ENCODE measurements around the gene MRPS35. TPM values are rescaled to one million over a fixed set of nuclear protein-coding genes. Genes with fewer than 3 reads are reported as not detected.
"Not testable (repeated sequence)": the region's sequence is repeated elsewhere in the genome, so short reads cannot be mapped to it uniquely, and the experiment has no call there.

Gene MRPS35
- total RNA-seq, 1 experiment from 2014 or later: 43.5 TPM

DNA sequence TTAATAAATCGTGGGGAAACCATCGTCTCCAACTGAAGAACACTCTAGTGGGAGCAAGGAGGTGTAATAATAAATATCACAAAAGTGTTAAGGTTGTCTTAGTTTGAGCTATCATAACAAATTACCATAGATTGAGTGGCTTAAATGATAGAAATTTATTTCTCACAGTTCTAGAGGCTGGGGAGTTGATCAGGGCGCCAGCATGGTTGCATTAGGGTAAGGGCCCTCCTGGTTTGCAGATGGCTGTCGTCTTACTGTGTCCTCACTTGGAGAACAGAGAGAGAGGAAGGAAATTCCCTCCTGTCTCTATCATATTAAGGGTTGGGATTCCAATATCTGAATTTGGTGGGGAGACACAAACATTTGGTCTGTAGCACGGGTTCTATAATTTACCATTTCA, 33.0 kb downstream of the MRPS35 start:
- POLR2A ChIA-PET: no interaction called here
- ATAC-seq: no peak

GRCh38 chr12:27745734-27746133, 35.1 kb downstream of the MRPS35 start:
- H3K4me1 Mint-ChIP-seq, POLR2A ChIA-PET: not testable (repeated sequence)

More for the DNA sequence above, 33.0 kb downstream of the MRPS35 start:
- Mint-ChIP-seq H3K4me1 (no peaks in the 10 kb centered on the region), H3K4me3 (no peak overlapping the region), H3K9me3 (no peaks in the 10 kb centered on the region), H3K36me3 (peaks cover 33% of the 10 kb centered on the region), H3K27me3 (ENCODE audit: low read depth) (no peaks in the 10 kb centered on the region), H3K27ac (no peak overlapping the region)
- TF ChIP-seq NR1H2 (CRISPR knock-in tag; IDR thresholded peaks at IDR 0.05): no peak
- no peak for TF ChIP-seq ZNF671 (CRISPR knock-in tag; IDR thresholded peaks at IDR 0.05)
- TF ChIP-seq CREB1 (CRISPR knock-in tag; IDR thresholded peaks at IDR 0.05): no peak
- no peak for TF ChIP-seq ZNF232 (CRISPR knock-in tag; IDR thresholded peaks at IDR 0.05)
- no peak for TF ChIP-seq ATF3 (CRISPR knock-in tag; conservative IDR thresholded peaks at IDR 0.05)
- TF ChIP-seq NFATC4 (CRISPR knock-in tag; IDR thresholded peaks at IDR 0.05): no peak
- TF ChIP-seq ZNF138 (CRISPR knock-in tag; conservative IDR thresholded peaks at IDR 0.05): no peak
- no peak for TF ChIP-seq GTF2I (CRISPR knock-in tag; conservative IDR thresholded peaks at IDR 0.05)
- TF ChIP-seq, protein P1, sequence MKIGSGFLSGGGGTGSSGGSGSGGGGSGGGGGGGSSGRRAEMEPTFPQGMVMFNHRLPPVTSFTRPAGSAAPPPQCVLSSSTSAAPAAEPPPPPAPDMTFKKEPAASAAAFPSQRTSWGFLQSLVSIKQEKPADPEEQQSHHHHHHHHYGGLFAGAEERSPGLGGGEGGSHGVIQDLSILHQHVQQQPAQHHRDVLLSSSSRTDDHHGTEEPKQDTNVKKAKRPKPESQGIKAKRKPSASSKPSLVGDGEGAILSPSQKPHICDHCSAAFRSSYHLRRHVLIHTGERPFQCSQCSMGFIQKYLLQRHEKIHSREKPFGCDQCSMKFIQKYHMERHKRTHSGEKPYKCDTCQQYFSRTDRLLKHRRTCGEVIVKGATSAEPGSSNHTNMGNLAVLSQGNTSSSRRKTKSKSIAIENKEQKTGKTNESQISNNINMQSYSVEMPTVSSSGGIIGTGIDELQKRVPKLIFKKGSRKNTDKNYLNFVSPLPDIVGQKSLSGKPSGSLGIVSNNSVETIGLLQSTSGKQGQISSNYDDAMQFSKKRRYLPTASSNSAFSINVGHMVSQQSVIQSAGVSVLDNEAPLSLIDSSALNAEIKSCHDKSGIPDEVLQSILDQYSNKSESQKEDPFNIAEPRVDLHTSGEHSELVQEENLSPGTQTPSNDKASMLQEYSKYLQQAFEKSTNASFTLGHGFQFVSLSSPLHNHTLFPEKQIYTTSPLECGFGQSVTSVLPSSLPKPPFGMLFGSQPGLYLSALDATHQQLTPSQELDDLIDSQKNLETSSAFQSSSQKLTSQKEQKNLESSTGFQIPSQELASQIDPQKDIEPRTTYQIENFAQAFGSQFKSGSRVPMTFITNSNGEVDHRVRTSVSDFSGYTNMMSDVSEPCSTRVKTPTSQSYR (CRISPR knock-in tag; IDR thresholded peaks at IDR 0.05): no peak
- no peak for TF ChIP-seq NFE2L1 (CRISPR knock-in tag; IDR thresholded peaks at IDR 0.05)
- no peak for TF ChIP-seq TCF7 (CRISPR knock-in tag; IDR thresholded peaks at IDR 0.05; ENCODE audit: low read depth)
- TF ChIP-seq FOXJ3 (CRISPR knock-in tag; IDR thresholded peaks at IDR 0.05; ENCODE audit: borderline replicate concordance): no peak
- no peak for TF ChIP-seq ARID4B (CRISPR knock-in tag; IDR thresholded peaks at IDR 0.05; ENCODE audit: borderline replicate concordance)
- TF ChIP-seq FOXK1 (CRISPR knock-in tag; IDR thresholded peaks at IDR 0.05): no peak
- no peak for TF ChIP-seq KAT7 (CRISPR knock-in tag; IDR thresholded peaks at IDR 0.05; ENCODE audit: borderline replicate concordance)
- TF ChIP-seq, protein P2, sequence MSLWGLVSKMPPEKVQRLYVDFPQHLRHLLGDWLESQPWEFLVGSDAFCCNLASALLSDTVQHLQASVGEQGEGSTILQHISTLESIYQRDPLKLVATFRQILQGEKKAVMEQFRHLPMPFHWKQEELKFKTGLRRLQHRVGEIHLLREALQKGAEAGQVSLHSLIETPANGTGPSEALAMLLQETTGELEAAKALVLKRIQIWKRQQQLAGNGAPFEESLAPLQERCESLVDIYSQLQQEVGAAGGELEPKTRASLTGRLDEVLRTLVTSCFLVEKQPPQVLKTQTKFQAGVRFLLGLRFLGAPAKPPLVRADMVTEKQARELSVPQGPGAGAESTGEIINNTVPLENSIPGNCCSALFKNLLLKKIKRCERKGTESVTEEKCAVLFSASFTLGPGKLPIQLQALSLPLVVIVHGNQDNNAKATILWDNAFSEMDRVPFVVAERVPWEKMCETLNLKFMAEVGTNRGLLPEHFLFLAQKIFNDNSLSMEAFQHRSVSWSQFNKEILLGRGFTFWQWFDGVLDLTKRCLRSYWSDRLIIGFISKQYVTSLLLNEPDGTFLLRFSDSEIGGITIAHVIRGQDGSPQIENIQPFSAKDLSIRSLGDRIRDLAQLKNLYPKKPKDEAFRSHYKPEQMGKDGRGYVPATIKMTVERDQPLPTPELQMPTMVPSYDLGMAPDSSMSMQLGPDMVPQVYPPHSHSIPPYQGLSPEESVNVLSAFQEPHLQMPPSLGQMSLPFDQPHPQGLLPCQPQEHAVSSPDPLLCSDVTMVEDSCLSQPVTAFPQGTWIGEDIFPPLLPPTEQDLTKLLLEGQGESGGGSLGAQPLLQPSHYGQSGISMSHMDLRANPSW (CRISPR knock-in tag; conservative IDR thresholded peaks at IDR 0.05; ENCODE audit: low read depth): no peak
- TF ChIP-seq ERG (CRISPR knock-in tag; IDR thresholded peaks at IDR 0.05): no peak
- TF ChIP-seq, protein P3, sequence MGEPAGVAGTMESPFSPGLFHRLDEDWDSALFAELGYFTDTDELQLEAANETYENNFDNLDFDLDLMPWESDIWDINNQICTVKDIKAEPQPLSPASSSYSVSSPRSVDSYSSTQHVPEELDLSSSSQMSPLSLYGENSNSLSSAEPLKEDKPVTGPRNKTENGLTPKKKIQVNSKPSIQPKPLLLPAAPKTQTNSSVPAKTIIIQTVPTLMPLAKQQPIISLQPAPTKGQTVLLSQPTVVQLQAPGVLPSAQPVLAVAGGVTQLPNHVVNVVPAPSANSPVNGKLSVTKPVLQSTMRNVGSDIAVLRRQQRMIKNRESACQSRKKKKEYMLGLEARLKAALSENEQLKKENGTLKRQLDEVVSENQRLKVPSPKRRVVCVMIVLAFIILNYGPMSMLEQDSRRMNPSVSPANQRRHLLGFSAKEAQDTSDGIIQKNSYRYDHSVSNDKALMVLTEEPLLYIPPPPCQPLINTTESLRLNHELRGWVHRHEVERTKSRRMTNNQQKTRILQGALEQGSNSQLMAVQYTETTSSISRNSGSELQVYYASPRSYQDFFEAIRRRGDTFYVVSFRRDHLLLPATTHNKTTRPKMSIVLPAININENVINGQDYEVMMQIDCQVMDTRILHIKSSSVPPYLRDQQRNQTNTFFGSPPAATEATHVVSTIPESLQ (CRISPR knock-in tag; IDR thresholded peaks at IDR 0.05): no peak
- DNase-seq (ENCODE audit: low spot score): no peak
- CTCF ChIA-PET: no interaction called here

More at GRCh38 chr12:27745734-27746133, 35.1 kb downstream of the MRPS35 start:
- CTCF ChIA-PET: interaction anchor here (0.6 kb wide), 1 partner anchor 793 kb away, joined by 4 read pairs; no protein-coding TSS in a partner anchor
- ATAC-seq; DNase-seq (ENCODE audit: low spot score); H3K9me3 Mint-ChIP-seq; H3K27ac Mint-ChIP-seq; H3K4me3 Mint-ChIP-seq; H3K27me3 Mint-ChIP-seq (ENCODE audit: low read depth): not testable (repeated sequence)
- peaks cover 29% of the 10 kb centered on the region for H3K36me3 Mint-ChIP-seq

Measured in WTC11 (cell line).